CD4-positive, alpha-beta T cell (primary cell): ENCODE results near the gene EBF4. TPM values are rescaled to one million over a fixed set of nuclear protein-coding genes. Genes with fewer than 3 reads are reported as not detected.
"Not testable (repeated sequence)": the region's sequence is repeated elsewhere in the genome, so short reads cannot be mapped to it uniquely, and the experiment has no call there.

Experiments
- ATAC-seq: fragments of 200-7000 bp; cut with Tn5 transposase; one replicate; pipeline ENCODE4 v1.10.0; 2022; ENCODE audit warnings: mild to moderate bottlenecking; ENCODE audit not compliant: poor library complexity
- CTCF ChIA-PET: fragments of 350-600 bp; sonication (Branson Sonifier 250); formaldehyde crosslinking; loops from one replicate; lab custom pipeline; 2021; ENCODE audit warnings: antibody characterized with exemption, inconsistent platforms; lab: Charles Lee
- POLR2A ChIA-PET: fragments of 350-600 bp; sonication (Branson Sonifier 250); formaldehyde crosslinking; loops from one replicate; lab custom pipeline; 2021; ENCODE audit warnings: antibody characterized with exemption, inconsistent platforms; lab: Charles Lee
- DNase-seq, 14 experiments: peaks; one replicate each; pipeline ENCODE4 v3.0.0-alpha.2; 2013 to 2020; ENCODE audit warnings: mixed read lengths in 2 of 14
- H3K27ac ChIP-seq, 2 donors: one replicate each; pipeline versions ENCODE4 v1.5.1 to v1.7.0; 2013; ENCODE audit warnings: low read length in 2 of 2, low read depth in 1 of 2, mild to moderate bottlenecking in 1 of 2
- H3K27me3 ChIP-seq, 2 experiments: 1 replicate in 1 of 2; 2 replicates in 1 of 2; pipeline versions ENCODE4 v1.6.1 to v1.7.0; 2013; ENCODE audit warnings: low read length in 2 of 2, control low read depth in 1 of 2, mild to moderate bottlenecking in 1 of 2, moderate library complexity in 1 of 2; ENCODE audit not compliant: insufficient read depth in 2 of 2, control insufficient read depth in 1 of 2
- H3K36me3 ChIP-seq: one replicate; pipeline ENCODE4 v1.6.1; 2013; ENCODE audit warnings: low read length, control low read depth; ENCODE audit not compliant: insufficient read depth
- H3K4me1 ChIP-seq: one replicate; pipeline ENCODE4 v1.6.1; 2013; ENCODE audit warnings: low read length, control low read depth; ENCODE audit not compliant: insufficient read depth
- H3K4me3 ChIP-seq: one replicate; pipeline ENCODE4 v1.5.1; 2013; ENCODE audit warnings: mild to moderate bottlenecking, low read length, moderate library complexity
- H3K9me3 ChIP-seq, 2 experiments: 1 replicate in 1 of 2; 2 replicates in 1 of 2; pipeline versions ENCODE4 v1.6.1 to v1.7.0; 2013; ENCODE audit warnings: low read length in 2 of 2, mild to moderate bottlenecking in 2 of 2, control low read depth in 1 of 2, moderate library complexity in 1 of 2; ENCODE audit not compliant: control insufficient read depth in 1 of 2, insufficient read depth in 1 of 2
- H3K27ac Mint-ChIP-seq: one replicate; pipeline ENCODE4 v1.8.0; 2020; ENCODE audit warnings: mixed read lengths
- H3K27me3 Mint-ChIP-seq: one replicate; pipeline ENCODE4 v1.8.0; 2021; ENCODE audit warnings: mixed read lengths
- H3K36me3 Mint-ChIP-seq: one replicate; pipeline ENCODE4 v1.8.0; 2021; ENCODE audit warnings: low read depth, mixed read lengths
- H3K4me1 Mint-ChIP-seq: one replicate; pipeline ENCODE4 v1.8.0; 2021; ENCODE audit warnings: low read depth, mixed read lengths
- H3K4me3 Mint-ChIP-seq: one replicate; pipeline ENCODE4 v1.8.0; 2020; ENCODE audit warnings: mild to moderate bottlenecking, mixed read lengths
- H3K9me3 Mint-ChIP-seq: one replicate; pipeline ENCODE4 v1.8.0; 2020; ENCODE audit warnings: mixed read lengths
- intact Hi-C, 2 experiments: fragments of 100-400 bp; cut with DNase I in 1 of 2; cut with micrococcal nuclease in 1 of 2; formaldehyde crosslinking; loops; one replicate each; pipeline versions ENCODE4 v1.15.1 to v1.9.0; 2023 to 2025; cut with DNase I, micrococcal nuclease
- total RNA-seq, 174 experiments: library from RNA in 2 of 174; stranded (reverse) in 2 of 174; gene quantifications; one replicate each; pipeline ENCODE4 v1.2.3 and lab custom pipeline; 2021 to 2026
- TF ChIP-seq, protein P1 (sequence below): fragments of 200-600 bp; IDR thresholded peaks from one replicate; pipeline ENCODE4 v1.8.0; 2022; ENCODE audit warnings: antibody characterized with exemption, mild to moderate bottlenecking

The EBF4 gene
- total RNA-seq, 2 experiments from 2014 or later: 4.2 to 5.1 TPM

DNA sequence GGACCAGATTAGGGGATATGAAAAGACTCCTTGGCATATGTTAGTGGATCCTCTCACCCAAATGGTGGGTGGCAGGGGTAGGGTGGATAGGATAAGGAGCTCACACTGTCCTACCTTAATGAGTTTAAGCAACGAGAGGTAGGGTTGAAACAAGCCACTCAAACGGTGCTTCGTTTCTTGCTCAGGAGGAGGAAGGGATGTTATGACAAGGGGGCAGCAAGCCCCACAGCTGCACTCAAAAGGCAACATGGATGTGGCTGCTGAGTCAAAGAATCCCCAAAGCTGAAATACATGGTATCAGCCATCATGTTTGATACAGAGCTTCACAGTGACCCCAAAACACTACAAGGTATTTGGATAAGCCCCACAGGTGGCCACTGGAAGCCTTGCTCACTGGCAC is 20.1 kb upstream of the EBF4 start:
- Mint-ChIP-seq H3K4me3 (no peak overlapping the region), H3K27ac (no peak overlapping the region), H3K9me3 (no peaks in the 10 kb centered on the region), H3K4me1 (no peaks in the 10 kb centered on the region), H3K27me3 (peaks cover 10% of the 10 kb centered on the region), H3K36me3 (no peaks in the 10 kb centered on the region)
- Histone ChIP-seq H3K27ac (no peak overlapping the region), H3K4me3 (no peak overlapping the region), H3K4me1 (no peaks in the 10 kb centered on the region), H3K9me3 (no peaks in the 10 kb centered on the region), H3K27me3 (no peaks in the 10 kb centered on the region), H3K36me3 (no peaks in the 10 kb centered on the region)
- ATAC-seq (no peak), DNase-seq (no peak)
- intact Hi-C loops: no loop called here
- ChIA-PET CTCF (no interaction called here), POLR2A (no interaction called here)
- TF ChIP-seq, protein P1, sequence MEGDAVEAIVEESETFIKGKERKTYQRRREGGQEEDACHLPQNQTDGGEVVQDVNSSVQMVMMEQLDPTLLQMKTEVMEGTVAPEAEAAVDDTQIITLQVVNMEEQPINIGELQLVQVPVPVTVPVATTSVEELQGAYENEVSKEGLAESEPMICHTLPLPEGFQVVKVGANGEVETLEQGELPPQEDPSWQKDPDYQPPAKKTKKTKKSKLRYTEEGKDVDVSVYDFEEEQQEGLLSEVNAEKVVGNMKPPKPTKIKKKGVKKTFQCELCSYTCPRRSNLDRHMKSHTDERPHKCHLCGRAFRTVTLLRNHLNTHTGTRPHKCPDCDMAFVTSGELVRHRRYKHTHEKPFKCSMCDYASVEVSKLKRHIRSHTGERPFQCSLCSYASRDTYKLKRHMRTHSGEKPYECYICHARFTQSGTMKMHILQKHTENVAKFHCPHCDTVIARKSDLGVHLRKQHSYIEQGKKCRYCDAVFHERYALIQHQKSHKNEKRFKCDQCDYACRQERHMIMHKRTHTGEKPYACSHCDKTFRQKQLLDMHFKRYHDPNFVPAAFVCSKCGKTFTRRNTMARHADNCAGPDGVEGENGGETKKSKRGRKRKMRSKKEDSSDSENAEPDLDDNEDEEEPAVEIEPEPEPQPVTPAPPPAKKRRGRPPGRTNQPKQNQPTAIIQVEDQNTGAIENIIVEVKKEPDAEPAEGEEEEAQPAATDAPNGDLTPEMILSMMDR: no peak

DNA sequence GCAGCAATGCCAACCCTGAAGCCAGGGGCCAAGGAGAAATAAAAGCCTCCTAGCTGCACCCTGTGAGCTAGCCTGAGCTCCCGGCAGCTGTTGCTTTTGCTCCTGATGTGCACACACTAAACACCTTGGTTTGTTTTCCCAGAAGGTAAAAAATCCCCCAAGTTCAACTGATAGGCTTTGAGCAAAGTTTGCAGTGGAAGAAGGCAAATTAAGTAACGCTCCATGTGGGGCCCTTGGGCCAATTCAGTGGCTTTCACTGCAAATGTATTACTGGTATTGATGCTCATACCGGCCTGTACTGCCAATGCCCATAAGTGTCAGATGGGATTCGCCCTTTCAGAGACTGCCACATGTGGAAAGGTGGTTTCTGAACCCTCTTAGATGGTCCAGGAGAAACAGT is 19.1 kb upstream of the EBF4 start:
- intact Hi-C loops: no loop called here
- Mint-ChIP-seq H3K27ac (no peak overlapping the region), H3K4me3 (no peak overlapping the region), H3K9me3 (no peaks in the 10 kb centered on the region), H3K27me3 (peaks cover 10% of the 10 kb centered on the region), H3K4me1 (no peaks in the 10 kb centered on the region), H3K36me3 (no peaks in the 10 kb centered on the region)
- TF ChIP-seq, protein P1: no peak
- Histone ChIP-seq H3K9me3 (no peaks in the 10 kb centered on the region), H3K4me1 (no peaks in the 10 kb centered on the region), H3K27ac (no peak overlapping the region), H3K36me3 (no peaks in the 10 kb centered on the region), H3K27me3 (no peaks in the 10 kb centered on the region), H3K4me3 (no peak overlapping the region)
- POLR2A ChIA-PET: interaction anchor here (1.2 kb wide), 1 partner anchor 9 kb away, joined by 4 read pairs; the partner anchor contains the start of gene IDH3B
- CTCF ChIA-PET: no interaction called here
- no peak for DNase-seq
- no peak for ATAC-seq

DNA sequence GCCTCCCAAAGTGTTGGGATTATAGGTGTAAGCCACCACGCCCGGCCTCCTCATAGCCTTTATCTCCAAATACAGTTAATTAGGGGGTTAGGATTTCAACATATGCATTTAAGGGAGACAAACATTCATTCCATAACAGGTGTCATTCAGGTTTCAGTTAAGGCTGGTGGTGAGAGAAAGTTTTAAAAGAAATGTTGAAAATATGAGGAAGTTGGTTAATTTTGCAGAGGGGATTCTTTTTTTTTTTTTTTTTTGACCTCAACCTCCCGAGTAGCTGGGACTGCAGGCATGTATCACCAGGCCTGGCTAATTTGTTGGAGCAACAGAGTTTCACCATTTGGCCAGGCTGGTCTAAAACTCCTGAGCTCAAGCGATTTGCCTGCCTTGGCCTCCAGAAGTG is 12.5 kb upstream of the EBF4 start:
- Histone ChIP-seq H3K27ac (no peak overlapping the region), H3K9me3 (no peaks in the 10 kb centered on the region), H3K27me3 (peaks cover 7 to 11% of the 10 kb centered on the region in 2 experiments), H3K4me1 (no peaks in the 10 kb centered on the region), H3K36me3 (no peaks in the 10 kb centered on the region), H3K4me3 (no peak overlapping the region)
- Mint-ChIP-seq H3K27me3 (peaks cover 32% of the 10 kb centered on the region), H3K4me3 (no peak overlapping the region), H3K36me3 (no peaks in the 10 kb centered on the region), H3K27ac (no peak overlapping the region), H3K9me3 (no peaks in the 10 kb centered on the region), H3K4me1 (no peaks in the 10 kb centered on the region)
- intact Hi-C loops: loop anchor here in 1 of 2 experiments (10.0 kb wide), 1 partner anchor 635 kb away; no protein-coding TSS in a partner anchor
- ChIA-PET POLR2A (interaction anchor here (0.7 kb wide), 2 partner anchors 188 to 596 kb away, joined by 3 read pairs; no protein-coding TSS in a partner anchor), CTCF (no interaction called here)
- DNase-seq (no peak), ATAC-seq (no peak)
- TF ChIP-seq, protein P1: no peak

DNA sequence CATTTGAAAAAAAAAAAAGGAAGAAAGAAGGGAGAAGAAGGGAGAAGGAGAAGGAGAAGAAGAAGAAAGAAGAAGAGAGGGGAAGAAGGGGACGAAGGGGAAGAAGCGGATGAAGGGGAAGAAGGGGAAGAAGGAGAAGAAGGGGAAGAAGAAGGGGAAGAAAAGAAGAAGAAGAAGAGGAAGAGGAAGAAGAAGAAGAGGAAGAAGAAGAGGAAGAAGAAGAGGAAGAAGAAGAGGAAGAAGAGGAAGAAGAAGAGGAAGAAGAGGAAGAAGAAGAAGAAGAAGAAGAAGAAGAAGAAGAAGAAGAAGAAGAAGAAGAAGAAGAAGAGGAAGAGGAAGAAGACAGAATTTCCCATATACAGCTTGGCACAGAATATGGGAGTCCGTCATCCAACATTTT is 10.5 kb upstream of the EBF4 start:
- H3K36me3 Mint-ChIP-seq, H3K4me3 ChIP-seq, H3K27ac Mint-ChIP-seq, H3K27ac ChIP-seq, ATAC-seq, H3K4me1 ChIP-seq, POLR2A ChIA-PET, H3K9me3 ChIP-seq, H3K4me1 Mint-ChIP-seq, CTCF ChIA-PET, H3K4me3 Mint-ChIP-seq, H3K9me3 Mint-ChIP-seq, H3K36me3 ChIP-seq, DNase-seq: not testable (repeated sequence)
- H3K27me3 Mint-ChIP-seq: peaks cover 33% of the 10 kb centered on the region
- peaks cover 7 to 11% of the 10 kb centered on the region in 2 experiments for H3K27me3 ChIP-seq
- intact Hi-C loops: loop anchor here in 1 of 2 experiments (10.0 kb wide), 1 partner anchor 633 kb away; no protein-coding TSS in a partner anchor

DNA sequence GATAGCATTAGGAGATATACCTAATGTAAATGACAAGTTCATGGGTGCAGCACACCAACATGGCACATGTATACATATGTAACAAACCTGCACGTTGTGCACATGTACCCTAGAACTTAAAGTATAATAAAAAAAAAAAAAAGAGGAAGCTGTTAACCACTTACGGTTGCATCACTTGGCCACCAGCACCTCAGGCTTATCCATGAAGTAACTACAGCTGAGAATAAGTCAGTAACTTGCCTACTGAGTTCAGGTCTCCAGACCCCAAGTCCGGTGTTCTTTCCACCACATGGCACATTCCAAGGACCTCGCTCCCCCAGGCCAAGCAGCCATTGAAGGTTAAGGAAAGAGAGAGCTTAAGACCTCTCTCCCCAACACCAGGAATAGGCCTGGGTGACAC is 7.8 kb upstream of the EBF4 start:
- Histone ChIP-seq H3K27me3 (peaks cover 7 to 11% of the 10 kb centered on the region in 2 experiments), H3K4me1 (peaks cover 14% of the 10 kb centered on the region)
- POLR2A ChIA-PET: interaction anchor here (0.6 kb wide), 1 partner anchor 19 kb away, joined by 3 read pairs; no protein-coding TSS in a partner anchor
- ATAC-seq, CTCF ChIA-PET, H3K9me3 ChIP-seq, H3K36me3 Mint-ChIP-seq, H3K27ac Mint-ChIP-seq, H3K4me3 ChIP-seq, H3K27ac ChIP-seq, H3K36me3 ChIP-seq, H3K9me3 Mint-ChIP-seq, H3K4me3 Mint-ChIP-seq: not testable (repeated sequence)
- peaks cover 34% of the 10 kb centered on the region for H3K27me3 Mint-ChIP-seq
- H3K4me1 Mint-ChIP-seq: peaks cover 11% of the 10 kb centered on the region
- DNase-seq: peak in 1 of 14 experiments; percentile 25
- intact Hi-C loops: loop anchor here in 1 of 2 experiments (10.0 kb wide), 1 partner anchor 630 kb away; no protein-coding TSS in a partner anchor
